Measurements from ENCODE around the gene TTLL10. TPM values are rescaled to one million over a fixed set of nuclear protein-coding genes. Genes with fewer than 3 reads are reported as not detected.

The TTLL10 gene
- total and polyA plus RNA-seq, 10 donors: 0.02 to 0.34 (median 0.10) TPM; not detected in 6

GRCh38 chr1:1145547-1145914, 28.1 kb upstream of the TTLL10 start:
- intact Hi-C loops (cut with DNase I; ENCODE audit: low total_unique reads): no loop called here
- no peak for DNase-seq
- no peak overlapping the region for H3K27ac ChIP-seq
- peaks cover 0 to 58% (median 0%) of the 10 kb centered on the region in 7 donors for H3K27me3 ChIP-seq (replicated peaks in 1 of 7)
- 83 to 92% (median 87%) methylated on average over 4 to 9 of the region's 9 CpGs for WGBS, 5 donors
- H3K36me3 ChIP-seq: no peaks in the 10 kb centered on the region
- TF ChIP-seq CTCF (IDR thresholded peaks at IDR 0.05 in 8 of 11, conservative IDR thresholded peaks at IDR 0.05 in 3 of 11): no peak
- no peak for TF ChIP-seq POLR2AphosphoS5 (IDR thresholded peaks at IDR 0.05)
- TF ChIP-seq POLR2A (IDR thresholded peaks at IDR 0.05): no peak
- H3K9me3 ChIP-seq: no peaks in the 10 kb centered on the region
- peaks cover 0 to 32% (median 18%) of the 10 kb centered on the region in 6 donors for H3K4me1 ChIP-seq
- H3K4me3 ChIP-seq: no peak overlapping the region

GRCh38 chr1:1146026-1146425, 27.7 kb upstream of the TTLL10 start:
- H3K4me1 ChIP-seq: peaks cover 0 to 32% (median 18%) of the 10 kb centered on the region in 6 donors
- WGBS, 5 donors: 53 to 87% (median 83%) methylated on average over 4 to 14 of the region's 14 CpGs
- no peaks in the 10 kb centered on the region for H3K36me3 ChIP-seq
- H3K27me3 ChIP-seq (replicated peaks in 1 of 7): peaks cover 0 to 55% (median 0%) of the 10 kb centered on the region in 7 donors
- H3K9me3 ChIP-seq: no peaks in the 10 kb centered on the region
- intact Hi-C loops (cut with DNase I; ENCODE audit: low total_unique reads): no loop called here
- H3K27ac ChIP-seq: no peak overlapping the region
- H3K4me3 ChIP-seq: no peak overlapping the region
- TF ChIP-seq POLR2AphosphoS5 (IDR thresholded peaks at IDR 0.05): no peak
- no peak for TF ChIP-seq CTCF (IDR thresholded peaks at IDR 0.05 in 8 of 11, conservative IDR thresholded peaks at IDR 0.05 in 3 of 11)
- no peak for DNase-seq

- no peak overlapping the region for H3K27ac ChIP-seq
- 89 to 93% (median 92%) methylated on average over 14 to 15 of the region's 15 CpGs for WGBS, 5 donors
- TF ChIP-seq POLR2AphosphoS5 (IDR thresholded peaks at IDR 0.05): no peak
- DNase-seq: no peak
- no peak overlapping the region for H3K4me3 ChIP-seq
- H3K9me3 ChIP-seq: no peaks in the 10 kb centered on the region
- intact Hi-C loops (cut with DNase I; ENCODE audit: low total_unique reads): no loop called here
- H3K36me3 ChIP-seq: no peaks in the 10 kb centered on the region
- H3K4me1 ChIP-seq: peaks cover 0 to 32% (median 18%) of the 10 kb centered on the region in 6 donors
- peaks cover 0 to 53% (median 0%) of the 10 kb centered on the region in 7 donors for H3K27me3 ChIP-seq (replicated peaks in 1 of 7)
These were observed 27.1 kb upstream of the TTLL10 start for GRCh38 chr1:1146596-1146995.

GRCh38 chr1:1148061-1148460, 25.6 kb upstream of the TTLL10 start:
- Histone ChIP-seq H3K27me3 (replicated peaks in 1 of 7) (peaks cover 0 to 38% (median 0%) of the 10 kb centered on the region in 7 donors), H3K27ac (no peak overlapping the region), H3K4me1 (peaks cover 0 to 27% (median 18%) of the 10 kb centered on the region in 6 donors), H3K4me3 (no peak overlapping the region), H3K9me3 (peaks cover 0 to 8% (median 0%) of the 10 kb centered on the region in 8 donors), H3K36me3 (no peaks in the 10 kb centered on the region)
- DNase-seq: no peak
- TF ChIP-seq POLR2AphosphoS5 (IDR thresholded peaks at IDR 0.05) (no peak), CTCF (IDR thresholded peaks at IDR 0.05 in 8 of 11, conservative IDR thresholded peaks at IDR 0.05 in 3 of 11) (no peak), POLR2A (IDR thresholded peaks at IDR 0.05) (no peak)
- intact Hi-C loops (cut with DNase I; ENCODE audit: low total_unique reads): no loop called here
- WGBS, 5 donors: 76 to 94% (median 91%) methylated on average over 11 to 13 of the region's 13 CpGs

GRCh38 chr1:1148569-1148968, 25.1 kb upstream of the TTLL10 start:
- no peak for DNase-seq
- WGBS, 5 donors: 81 to 85% (median 83%) methylated on average over 24 of the region's 24 CpGs
- peaks cover 0 to 13% (median under 1%) of the 10 kb centered on the region in 8 donors for H3K9me3 ChIP-seq
- intact Hi-C loops (cut with DNase I; ENCODE audit: low total_unique reads): no loop called here
- no peak for TF ChIP-seq CTCF (IDR thresholded peaks at IDR 0.05 in 8 of 11, conservative IDR thresholded peaks at IDR 0.05 in 3 of 11)
- TF ChIP-seq POLR2A (IDR thresholded peaks at IDR 0.05): no peak
- H3K4me1 ChIP-seq: peaks cover 0 to 22% (median 14%) of the 10 kb centered on the region in 6 donors
- no peaks in the 10 kb centered on the region for H3K36me3 ChIP-seq
- peaks cover 0 to 33% (median 0%) of the 10 kb centered on the region in 7 donors for H3K27me3 ChIP-seq (replicated peaks in 1 of 7)
- H3K4me3 ChIP-seq: no peak overlapping the region
- no peak overlapping the region for H3K27ac ChIP-seq

Data from spleen (tissue), 11 donors.